HG03025 (cell line): ENCODE data around the gene PCNX1.
"Not testable (repeated sequence)": the region's sequence is repeated elsewhere in the genome, so short reads cannot be mapped to it uniquely, and the experiment has no call there.

Source experiments
- ATAC-seq: cut with Tn5 transposase; IDR thresholded peaks from one replicate; pipeline ENCODE4 v1.9.1; 2021; ENCODE audit warnings: mild to moderate bottlenecking, moderate library complexity; ENCODE audit not compliant: unreplicated experiment, low FRiP score

Gene PCNX1

GRCh38 chr14:71140157-71140556 lies 232.9 kb downstream of the PCNX1 start:
- ATAC-seq = no peak

DNA sequence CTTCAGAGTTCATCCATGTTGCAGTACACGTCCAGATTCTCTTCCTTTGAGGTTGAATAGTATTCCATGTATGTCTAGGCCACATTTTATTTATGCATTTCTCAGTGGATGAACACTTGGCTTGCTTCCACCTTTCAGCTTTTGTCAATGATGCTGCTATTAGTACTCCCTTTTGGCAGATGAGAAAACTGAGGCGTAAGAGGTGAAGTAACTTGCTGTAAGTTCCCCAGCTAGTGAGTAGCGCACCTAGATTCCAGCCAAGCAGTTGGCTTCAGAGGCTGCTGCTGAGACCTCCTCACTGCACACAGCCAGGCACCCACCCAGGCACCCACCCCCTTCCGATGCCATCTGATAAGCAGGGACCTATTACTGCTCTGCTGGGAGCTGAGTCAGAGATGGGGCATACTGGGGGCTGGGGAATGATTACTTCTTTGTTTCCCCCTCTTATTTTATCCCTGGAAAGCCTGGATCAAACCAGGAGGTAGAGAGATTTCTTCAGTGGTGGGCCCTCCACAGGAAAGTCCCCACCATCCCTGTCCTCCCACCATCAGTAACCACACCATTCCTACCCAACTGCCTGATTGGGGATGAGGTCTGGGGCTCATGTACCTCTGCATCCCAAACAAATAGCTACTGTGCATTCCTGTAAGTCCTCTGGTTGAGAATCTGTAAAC lies 234.6 kb downstream of the PCNX1 start:
- ATAC-seq = no peak

- no peak for ATAC-seq
Measured at GRCh38 chr14:71142375-71143038, 235.2 kb downstream of the PCNX1 start.

- ATAC-seq = no peak
Measured at GRCh38 chr14:71143381-71144290, 236.4 kb downstream of the PCNX1 start.

DNA sequence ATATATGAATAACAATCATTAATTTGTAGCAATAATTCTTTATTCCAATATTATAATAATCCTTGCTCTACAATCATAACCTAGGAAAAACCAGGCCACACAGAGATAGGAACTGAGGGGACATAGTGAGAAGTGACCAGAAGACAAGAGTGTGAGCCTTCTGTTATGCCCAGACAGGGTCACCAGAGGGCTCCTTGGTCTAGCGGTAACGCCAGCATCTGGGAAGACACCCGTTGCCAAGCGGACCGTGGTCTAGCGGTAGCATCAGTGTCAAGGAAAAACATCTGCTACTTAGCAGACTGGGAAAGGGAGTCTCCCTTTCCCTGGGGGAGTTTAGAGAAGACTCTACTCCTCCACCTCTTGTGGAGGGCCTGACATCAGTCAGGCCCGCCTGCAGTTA lies 240.1 kb downstream of the PCNX1 start:
- not testable (repeated sequence) for ATAC-seq

DNA sequence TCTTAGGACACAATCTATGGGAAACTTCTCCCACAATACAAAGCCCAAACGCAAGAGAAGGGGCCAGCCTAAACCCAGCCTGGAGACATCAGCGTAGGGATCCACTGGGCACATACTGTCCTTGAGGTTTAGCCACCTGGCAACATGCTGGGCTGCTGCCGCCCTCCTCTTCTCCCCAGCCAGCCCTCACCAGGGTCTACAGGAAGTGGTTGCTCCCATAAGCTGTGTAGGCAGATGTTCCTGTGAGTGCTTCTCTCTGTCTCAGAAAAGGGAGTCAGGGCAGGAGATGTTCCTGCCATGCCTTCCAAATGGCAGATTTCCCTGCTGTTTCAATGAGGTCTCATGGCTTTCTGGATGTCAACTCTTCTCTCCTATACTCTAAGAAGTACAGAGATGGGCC lies 241.4 kb downstream of the PCNX1 start:
- ATAC-seq = no peak

DNA sequence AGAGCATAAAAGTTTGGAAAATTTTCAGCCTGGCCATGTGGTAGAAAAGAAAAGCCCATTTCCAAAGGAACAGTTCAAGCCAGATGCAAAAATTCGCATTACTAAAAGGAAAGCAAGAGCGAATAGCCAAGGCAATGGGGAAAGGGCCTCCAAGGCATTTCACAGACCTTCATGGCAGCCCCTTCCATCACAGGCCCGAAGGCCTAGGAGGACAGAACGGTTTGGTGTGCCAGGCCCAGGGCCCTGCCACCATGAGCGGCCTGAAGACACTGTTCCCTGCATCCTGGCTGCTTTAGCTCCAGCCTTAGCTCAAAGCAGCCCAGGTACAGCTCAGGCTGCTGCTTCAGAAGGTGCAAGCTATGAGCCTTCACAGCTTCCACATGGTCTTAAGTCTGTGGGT lies 243.5 kb downstream of the PCNX1 start:
- ATAC-seq = no peak

DNA sequence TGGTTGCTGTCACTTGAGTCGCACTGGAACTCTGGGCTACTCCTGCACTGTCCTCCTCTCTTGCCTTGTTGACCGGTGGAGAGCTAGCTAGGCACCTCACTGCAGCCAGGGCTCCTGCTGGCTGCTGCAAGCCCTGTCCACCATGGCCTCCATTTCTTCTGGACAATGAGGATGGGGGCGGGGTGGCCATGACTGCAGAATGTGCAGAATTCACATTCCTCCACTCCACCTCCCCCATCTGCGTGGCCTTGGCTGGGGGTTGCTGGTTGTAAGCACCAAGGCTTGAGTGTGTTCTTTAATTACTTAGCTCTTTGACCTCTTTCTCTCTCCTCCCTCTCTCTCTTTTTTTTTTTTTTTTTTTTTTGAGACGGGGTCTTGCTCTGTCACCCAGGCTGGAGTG lies 248.5 kb downstream of the PCNX1 start:
- no peak for ATAC-seq

DNA sequence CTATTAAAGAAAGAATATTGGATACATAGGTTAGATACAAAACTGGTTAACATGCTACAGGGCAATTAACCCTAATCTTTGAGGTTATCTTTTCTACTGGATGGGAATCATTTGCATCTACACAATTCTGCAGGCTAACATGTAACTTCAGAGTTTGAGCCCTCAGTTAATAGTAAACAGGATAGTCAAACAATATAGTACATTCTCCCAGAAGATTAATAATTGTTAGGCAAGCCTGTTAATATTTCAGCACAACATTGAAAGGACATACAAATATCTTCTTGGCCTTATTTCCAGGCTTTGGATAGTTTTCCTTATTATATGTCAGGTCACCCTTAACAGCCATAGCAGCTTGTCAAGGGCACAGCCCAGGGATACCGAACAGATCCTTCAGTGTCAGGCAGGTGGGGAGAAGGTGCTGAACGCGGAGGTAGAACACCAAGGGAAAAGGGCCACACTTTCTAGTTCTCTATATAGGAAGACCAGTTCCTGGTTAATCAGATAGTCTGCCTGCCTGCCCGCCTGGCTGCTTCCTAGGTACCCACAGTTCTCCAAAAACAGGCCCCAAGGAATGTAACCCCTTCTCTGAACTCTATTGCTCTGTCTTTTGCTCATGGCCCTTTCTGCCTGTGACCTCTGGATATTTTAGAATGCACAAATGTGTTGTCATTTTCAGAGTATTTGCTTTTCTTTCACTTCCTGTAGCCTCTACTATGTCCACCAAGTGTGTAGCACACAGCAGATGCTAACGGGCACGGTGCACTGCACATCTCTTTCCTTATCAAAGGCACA lies 256.0 kb downstream of the PCNX1 start:
- ATAC-seq = no peak

DNA sequence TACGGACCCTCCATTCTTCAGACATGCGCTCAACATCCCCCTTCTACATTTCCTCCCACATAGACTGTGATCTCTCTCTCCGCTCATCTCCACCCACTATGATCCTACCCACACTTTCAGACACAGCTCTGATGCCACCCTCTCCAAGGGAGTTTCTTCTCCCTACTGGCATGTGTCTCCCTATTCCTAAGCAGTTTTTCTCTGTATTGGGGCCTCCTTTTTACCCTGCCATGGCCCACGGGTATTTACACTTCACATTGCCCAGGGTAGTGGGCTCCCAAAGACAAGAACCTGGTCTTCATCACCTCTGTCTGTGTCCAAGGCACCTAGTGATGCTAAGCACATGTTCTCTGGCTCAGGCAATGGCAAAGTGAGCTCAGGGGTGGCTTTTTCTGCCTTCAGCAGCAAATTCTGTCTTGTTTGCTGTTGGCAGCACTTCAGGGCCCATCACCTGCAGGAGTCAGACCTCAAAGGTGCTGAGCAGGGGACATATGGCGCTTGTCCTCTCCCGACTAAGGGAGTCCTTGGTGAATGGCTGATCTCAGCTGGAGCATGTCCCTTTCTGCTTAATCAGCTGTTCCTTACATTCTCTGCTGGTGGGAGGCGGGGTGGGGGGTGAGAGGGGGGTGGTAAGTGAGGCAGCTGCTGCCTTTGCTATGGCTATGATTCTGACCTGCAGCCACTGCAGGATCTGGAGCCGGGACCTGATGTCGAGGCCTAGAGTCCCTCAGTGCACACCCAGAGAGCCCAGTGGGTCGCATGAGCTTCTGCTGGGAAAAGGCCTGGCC lies 256.8 kb downstream of the PCNX1 start:
- ATAC-seq = no peak
